HG03439 (cell line): ENCODE measurements around the gene MBD3.

Experiments used
- ATAC-seq: cut with Tn5 transposase; IDR thresholded peaks from one replicate; pipeline ENCODE4 v1.9.1; 2021; ENCODE audit warnings: mild to moderate bottlenecking, moderate library complexity; ENCODE audit not compliant: unreplicated experiment

Gene MBD3

DNA sequence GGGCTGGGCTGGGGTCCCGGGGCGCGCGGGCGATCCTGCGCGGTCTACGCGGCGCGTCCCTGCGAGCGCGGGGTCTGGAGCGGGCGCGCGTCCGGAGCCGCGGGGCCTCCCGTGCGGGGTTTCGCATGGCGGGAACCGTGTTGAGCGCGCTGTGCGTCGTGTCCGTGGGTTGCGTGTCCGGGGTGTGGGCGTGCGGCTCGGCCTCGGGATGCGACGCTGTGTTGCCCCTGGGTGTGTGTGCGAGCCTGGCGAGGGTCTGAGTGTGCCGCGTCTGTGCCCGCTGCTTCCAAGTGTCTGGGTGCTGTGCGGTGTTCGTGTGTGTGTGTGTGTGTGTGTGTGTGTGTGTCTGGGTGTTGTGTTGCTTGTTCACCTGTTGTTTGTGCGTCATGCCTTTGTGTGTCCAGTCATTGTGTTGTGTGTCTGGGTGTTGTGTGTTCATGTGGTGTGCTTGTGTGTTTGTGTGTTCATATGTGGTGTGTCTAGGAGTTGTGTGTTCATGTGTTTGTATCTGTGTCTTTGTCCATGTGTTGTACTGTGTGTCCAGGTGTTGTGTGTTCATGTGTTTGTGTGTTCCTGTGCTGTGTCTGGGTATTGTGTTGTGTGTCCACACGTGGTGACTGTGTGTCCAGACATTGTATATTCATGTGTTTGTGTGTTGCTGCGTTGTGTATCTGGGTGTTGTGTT lies 68.2 kb downstream of the MBD3 start:
- ATAC-seq, result no peak
